ENCODE data around the gene SUGCT. TPM values are rescaled to one million over a fixed set of nuclear protein-coding genes. Genes with fewer than 3 reads are reported as not detected.

The SUGCT gene
- total and polyA plus RNA-seq, 3 donors from 2014 or later: 7.1 to 9.8 (median 8.1) TPM

DNA sequence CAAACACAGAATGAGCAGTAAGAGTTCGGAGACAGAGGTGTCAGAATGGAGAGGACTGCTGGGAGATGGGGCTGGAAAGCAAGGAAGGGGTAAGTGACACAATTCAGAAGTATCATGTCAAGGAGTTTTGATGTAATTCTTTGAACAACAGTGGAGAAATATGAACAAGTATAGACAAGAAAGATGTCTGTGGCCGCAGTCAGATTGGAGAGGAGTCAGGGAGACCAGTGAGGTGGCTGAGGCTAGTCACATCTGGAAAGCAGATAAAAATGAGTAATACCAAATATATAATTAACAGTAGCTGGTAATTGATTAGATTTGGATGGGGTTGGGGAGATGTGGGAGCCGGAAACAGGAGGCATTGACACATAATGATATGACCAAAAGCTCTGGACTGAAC lies 540.9 kb downstream of the SUGCT start:
- intact Hi-C loops (cut with DNase I; ENCODE audit: low total_unique reads): no loop called here
- DNase-seq: no peak
- Histone ChIP-seq H3K27me3 (no peaks in the 10 kb centered on the region), H3K4me3 (no peak overlapping the region), H3K36me3 (ENCODE audit: low read depth, missing control alignments) (no peaks in the 10 kb centered on the region), H3K27ac (no peak overlapping the region), H3K4me1 (no peaks in the 10 kb centered on the region), H3K9me3 (no peaks in the 10 kb centered on the region)
- TF ChIP-seq, protein P1, sequence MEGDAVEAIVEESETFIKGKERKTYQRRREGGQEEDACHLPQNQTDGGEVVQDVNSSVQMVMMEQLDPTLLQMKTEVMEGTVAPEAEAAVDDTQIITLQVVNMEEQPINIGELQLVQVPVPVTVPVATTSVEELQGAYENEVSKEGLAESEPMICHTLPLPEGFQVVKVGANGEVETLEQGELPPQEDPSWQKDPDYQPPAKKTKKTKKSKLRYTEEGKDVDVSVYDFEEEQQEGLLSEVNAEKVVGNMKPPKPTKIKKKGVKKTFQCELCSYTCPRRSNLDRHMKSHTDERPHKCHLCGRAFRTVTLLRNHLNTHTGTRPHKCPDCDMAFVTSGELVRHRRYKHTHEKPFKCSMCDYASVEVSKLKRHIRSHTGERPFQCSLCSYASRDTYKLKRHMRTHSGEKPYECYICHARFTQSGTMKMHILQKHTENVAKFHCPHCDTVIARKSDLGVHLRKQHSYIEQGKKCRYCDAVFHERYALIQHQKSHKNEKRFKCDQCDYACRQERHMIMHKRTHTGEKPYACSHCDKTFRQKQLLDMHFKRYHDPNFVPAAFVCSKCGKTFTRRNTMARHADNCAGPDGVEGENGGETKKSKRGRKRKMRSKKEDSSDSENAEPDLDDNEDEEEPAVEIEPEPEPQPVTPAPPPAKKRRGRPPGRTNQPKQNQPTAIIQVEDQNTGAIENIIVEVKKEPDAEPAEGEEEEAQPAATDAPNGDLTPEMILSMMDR (IDR thresholded peaks at IDR 0.05): no peak
- TF ChIP-seq POLR2A (IDR thresholded peaks at IDR 0.05): no peak
- WGBS, 2 donors: 88 to 93% methylated on average over 3 of the region's 3 CpGs

- intact Hi-C loops (cut with DNase I; ENCODE audit: low total_unique reads): no loop called here
Observed at GRCh38 chr7:40676221-40676620, 541.4 kb downstream of the SUGCT start.

GRCh38 chr7:40680657-40681056 lies 545.9 kb downstream of the SUGCT start:
- 94 to 96% methylated on average over 1 of the region's 1 CpG for WGBS, 2 donors
- DNase-seq: no peak
- Histone ChIP-seq H3K4me1 (no peaks in the 10 kb centered on the region), H3K4me3 (no peak overlapping the region), H3K36me3 (ENCODE audit: low read depth, missing control alignments) (no peaks in the 10 kb centered on the region), H3K27me3 (no peaks in the 10 kb centered on the region), H3K27ac (no peak overlapping the region), H3K9me3 (no peaks in the 10 kb centered on the region)
- intact Hi-C loops (cut with DNase I; ENCODE audit: low total_unique reads): no loop called here
- no peak for TF ChIP-seq POLR2A (IDR thresholded peaks at IDR 0.05)
- TF ChIP-seq, protein P1 (IDR thresholded peaks at IDR 0.05): peak in 2 of 3 experiments; percentile 23 to 35

More at GRCh38 chr7:40676221-40676620, 541.4 kb downstream of the SUGCT start:
- Histone ChIP-seq H3K4me3 (no peak overlapping the region), H3K4me1 (no peaks in the 10 kb centered on the region), H3K36me3 (ENCODE audit: low read depth, missing control alignments) (no peaks in the 10 kb centered on the region), H3K27me3 (no peaks in the 10 kb centered on the region), H3K27ac (no peak overlapping the region), H3K9me3 (no peaks in the 10 kb centered on the region)
- 97 to 99% methylated on average over 6 of the region's 6 CpGs for WGBS, 2 donors
- TF ChIP-seq, protein P1 (IDR thresholded peaks at IDR 0.05): no peak
- DNase-seq: no peak

DNA sequence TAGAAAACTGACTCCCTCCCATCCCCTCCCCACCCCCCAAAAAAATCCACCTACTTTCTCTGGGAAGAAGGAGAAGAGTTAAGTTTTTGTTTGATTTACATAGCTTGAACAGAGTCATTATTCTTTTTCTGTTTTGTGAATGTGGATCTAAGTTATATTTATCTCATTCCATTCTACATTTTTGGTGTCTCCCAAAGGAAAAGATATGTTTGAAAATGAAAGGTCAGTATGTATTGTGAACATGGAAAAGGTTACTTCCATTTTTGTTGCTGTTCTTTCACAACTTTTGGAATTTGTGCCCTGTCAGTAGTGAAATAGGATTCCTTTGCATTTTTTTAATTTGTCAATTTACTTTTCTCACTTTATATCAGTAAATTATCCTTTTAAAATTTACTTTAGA lies 547.9 kb downstream of the SUGCT start:
- no peak overlapping the region for H3K4me3 ChIP-seq
- no peaks in the 10 kb centered on the region for H3K4me1 ChIP-seq
- no peaks in the 10 kb centered on the region for H3K36me3 ChIP-seq (ENCODE audit: low read depth, missing control alignments)
- TF ChIP-seq, protein P1 (IDR thresholded peaks at IDR 0.05): no peak
- TF ChIP-seq POLR2A (IDR thresholded peaks at IDR 0.05): no peak
- no peak overlapping the region for H3K27ac ChIP-seq
- no peaks in the 10 kb centered on the region for H3K27me3 ChIP-seq
- no peaks in the 10 kb centered on the region for H3K9me3 ChIP-seq
- intact Hi-C loops (cut with DNase I; ENCODE audit: low total_unique reads): no loop called here
- no peak for DNase-seq

- TF ChIP-seq POLR2A (IDR thresholded peaks at IDR 0.05): no peak
- TF ChIP-seq, protein P1 (IDR thresholded peaks at IDR 0.05): no peak
- Histone ChIP-seq H3K36me3 (ENCODE audit: low read depth, missing control alignments) (no peaks in the 10 kb centered on the region), H3K4me1 (no peaks in the 10 kb centered on the region), H3K4me3 (no peak overlapping the region), H3K27me3 (no peaks in the 10 kb centered on the region), H3K27ac (no peak overlapping the region), H3K9me3 (no peaks in the 10 kb centered on the region)
- DNase-seq: no peak
- intact Hi-C loops (cut with DNase I; ENCODE audit: low total_unique reads): no loop called here
- 67 to 71% methylated on average over 6 of the region's 6 CpGs for WGBS, 2 donors
Observed at GRCh38 chr7:40694026-40694809, 559.4 kb downstream of the SUGCT start.
